HL-60 (cell line): Measurements from ENCODE around the gene DLX5.
A peak's percentile ranks its signal among the peaks of the same experiment; 100 is the strongest.

Source experiments
- DNase-seq, 2 experiments: peaks; one replicate each; pipeline ENCODE4 v3.0.0-alpha.2; 2010 to 2020; ENCODE audit warnings: low read depth in 1 of 2, low spot score in 1 of 2
- H3K27ac ChIP-seq: fragments of 250-450 bp; sonication (Bioruptor Pico); replicated peaks from 2 replicates; pipeline ENCODE4 v1.5.1; 2020; ENCODE audit warnings: mild to moderate bottlenecking, moderate library complexity
- H3K27me3 ChIP-seq: fragments of 250-450 bp; sonication (Bioruptor Pico); 2 replicates; pipeline ENCODE4 v1.5.1; 2021; ENCODE audit warnings: mild to moderate bottlenecking, moderate library complexity; ENCODE audit not compliant: insufficient read depth, poor library complexity, severe bottlenecking
- H3K4me3 ChIP-seq: replicated peaks from 2 replicates; pipeline ENCODE4 v1.5.1; 2011; ENCODE audit warnings: mild to moderate bottlenecking, control low read depth, low read length; ENCODE audit not compliant: insufficient read depth
- GABPA ChIP-seq: IDR thresholded peaks from 2 replicates; pipeline ENCODE4 v1.6.1; 2012; ENCODE audit warnings: low read depth
- POLR2AphosphoS5 ChIP-seq: IDR thresholded peaks from 2 replicates; pipeline ENCODE4 v1.6.1; 2012; ENCODE audit warnings: low read depth
- SPI1 ChIP-seq: IDR thresholded peaks from 2 replicates; pipeline ENCODE4 v1.6.1; 2012; ENCODE audit warnings: low read depth, mild to moderate bottlenecking, borderline replicate concordance
- TF ChIP-seq, protein P1 (sequence below): IDR thresholded peaks from 2 replicates; pipeline ENCODE4 v1.6.1; 2012; ENCODE audit warnings: low read depth; ENCODE audit not compliant: insufficient replicate concordance
- TF ChIP-seq, protein P2 (sequence below): IDR thresholded peaks from one replicate; pipeline ENCODE4 v1.5.1; 2011; ENCODE audit warnings: low read length, control low read depth, inconsistent platforms; ENCODE audit not compliant: insufficient read depth

Gene DLX5

DNA sequence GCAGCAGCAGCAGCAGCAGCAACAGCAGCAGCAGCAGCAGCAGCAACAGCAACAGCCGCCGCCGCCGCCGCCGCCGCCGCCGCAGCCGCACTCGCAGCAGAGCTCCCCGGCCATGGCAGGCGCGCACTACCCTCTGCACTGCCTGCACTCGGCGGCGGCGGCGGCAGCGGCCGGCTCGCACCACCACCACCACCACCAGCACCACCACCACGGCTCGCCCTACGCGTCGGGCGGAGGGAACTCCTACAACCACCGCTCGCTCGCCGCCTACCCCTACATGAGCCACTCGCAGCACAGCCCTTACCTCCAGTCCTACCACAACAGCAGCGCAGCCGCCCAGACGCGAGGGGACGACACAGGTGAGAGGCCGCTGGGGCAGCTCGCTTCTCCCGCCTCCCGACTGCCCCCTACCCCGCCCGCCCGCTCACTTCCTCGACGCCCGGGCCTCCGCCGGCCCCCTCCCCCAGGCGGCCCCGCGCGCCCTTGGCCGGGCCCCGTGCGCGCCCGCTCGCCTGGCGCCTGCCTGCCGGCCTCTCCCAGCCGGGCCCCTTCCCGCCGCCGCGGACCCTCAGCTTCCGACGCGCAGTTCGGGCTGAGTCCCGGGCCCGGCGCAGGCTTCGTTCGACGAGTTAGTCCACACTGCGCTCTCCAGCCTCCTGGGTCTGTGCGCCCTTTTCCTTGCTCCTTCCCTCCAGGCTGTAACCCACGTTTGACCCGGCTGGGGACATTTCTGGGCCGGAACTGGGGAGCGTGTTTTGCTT lies 18.4 kb downstream of the DLX5 start:
- Histone ChIP-seq H3K27ac (no peak overlapping the region), H3K4me3 (0 out of 2 replicates have a peak overlapping the region, but pooled peaks have one; percentile 0), H3K27me3 (peaks cover 56% of the 10 kb centered on the region)
- DNase-seq, result peak in 1 of 2 experiments; percentile 58
- TF ChIP-seq, protein P1, sequence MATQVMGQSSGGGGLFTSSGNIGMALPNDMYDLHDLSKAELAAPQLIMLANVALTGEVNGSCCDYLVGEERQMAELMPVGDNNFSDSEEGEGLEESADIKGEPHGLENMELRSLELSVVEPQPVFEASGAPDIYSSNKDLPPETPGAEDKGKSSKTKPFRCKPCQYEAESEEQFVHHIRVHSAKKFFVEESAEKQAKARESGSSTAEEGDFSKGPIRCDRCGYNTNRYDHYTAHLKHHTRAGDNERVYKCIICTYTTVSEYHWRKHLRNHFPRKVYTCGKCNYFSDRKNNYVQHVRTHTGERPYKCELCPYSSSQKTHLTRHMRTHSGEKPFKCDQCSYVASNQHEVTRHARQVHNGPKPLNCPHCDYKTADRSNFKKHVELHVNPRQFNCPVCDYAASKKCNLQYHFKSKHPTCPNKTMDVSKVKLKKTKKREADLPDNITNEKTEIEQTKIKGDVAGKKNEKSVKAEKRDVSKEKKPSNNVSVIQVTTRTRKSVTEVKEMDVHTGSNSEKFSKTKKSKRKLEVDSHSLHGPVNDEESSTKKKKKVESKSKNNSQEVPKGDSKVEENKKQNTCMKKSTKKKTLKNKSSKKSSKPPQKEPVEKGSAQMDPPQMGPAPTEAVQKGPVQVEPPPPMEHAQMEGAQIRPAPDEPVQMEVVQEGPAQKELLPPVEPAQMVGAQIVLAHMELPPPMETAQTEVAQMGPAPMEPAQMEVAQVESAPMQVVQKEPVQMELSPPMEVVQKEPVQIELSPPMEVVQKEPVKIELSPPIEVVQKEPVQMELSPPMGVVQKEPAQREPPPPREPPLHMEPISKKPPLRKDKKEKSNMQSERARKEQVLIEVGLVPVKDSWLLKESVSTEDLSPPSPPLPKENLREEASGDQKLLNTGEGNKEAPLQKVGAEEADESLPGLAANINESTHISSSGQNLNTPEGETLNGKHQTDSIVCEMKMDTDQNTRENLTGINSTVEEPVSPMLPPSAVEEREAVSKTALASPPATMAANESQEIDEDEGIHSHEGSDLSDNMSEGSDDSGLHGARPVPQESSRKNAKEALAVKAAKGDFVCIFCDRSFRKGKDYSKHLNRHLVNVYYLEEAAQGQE, result no peak
- no peak for TF ChIP-seq SPI1

- peak in 1 of 2 experiments; percentile 32 for DNase-seq
- Histone ChIP-seq H3K27ac (no peak within 1 kb of the TSS), H3K27me3 (peaks cover 57% of the 10 kb centered on the region), H3K4me3 (0 out of 2 replicates have a peak within 1 kb of the TSS, but pooled peaks have one; percentile 0)
- TF ChIP-seq, protein P1, result no peak
- TF ChIP-seq, protein P2, sequence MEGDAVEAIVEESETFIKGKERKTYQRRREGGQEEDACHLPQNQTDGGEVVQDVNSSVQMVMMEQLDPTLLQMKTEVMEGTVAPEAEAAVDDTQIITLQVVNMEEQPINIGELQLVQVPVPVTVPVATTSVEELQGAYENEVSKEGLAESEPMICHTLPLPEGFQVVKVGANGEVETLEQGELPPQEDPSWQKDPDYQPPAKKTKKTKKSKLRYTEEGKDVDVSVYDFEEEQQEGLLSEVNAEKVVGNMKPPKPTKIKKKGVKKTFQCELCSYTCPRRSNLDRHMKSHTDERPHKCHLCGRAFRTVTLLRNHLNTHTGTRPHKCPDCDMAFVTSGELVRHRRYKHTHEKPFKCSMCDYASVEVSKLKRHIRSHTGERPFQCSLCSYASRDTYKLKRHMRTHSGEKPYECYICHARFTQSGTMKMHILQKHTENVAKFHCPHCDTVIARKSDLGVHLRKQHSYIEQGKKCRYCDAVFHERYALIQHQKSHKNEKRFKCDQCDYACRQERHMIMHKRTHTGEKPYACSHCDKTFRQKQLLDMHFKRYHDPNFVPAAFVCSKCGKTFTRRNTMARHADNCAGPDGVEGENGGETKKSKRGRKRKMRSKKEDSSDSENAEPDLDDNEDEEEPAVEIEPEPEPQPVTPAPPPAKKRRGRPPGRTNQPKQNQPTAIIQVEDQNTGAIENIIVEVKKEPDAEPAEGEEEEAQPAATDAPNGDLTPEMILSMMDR, result no peak
- no peak for TF ChIP-seq POLR2AphosphoS5
- TF ChIP-seq GABPA, result no peak
- no peak for TF ChIP-seq SPI1
Measured at GRCh38 chr7:97005183-97006054, 19.2 kb downstream of the DLX5 start, which contains the start of gene DLX6. TSS of gene DLX6 (plus strand) at chr7:97005553. CDS start at chr7:97005978, 425 bp downstream.

- TF ChIP-seq, protein P2, result no peak
- TF ChIP-seq GABPA, result no peak
- no peak for TF ChIP-seq SPI1
- TF ChIP-seq, protein P1, result no peak
- TF ChIP-seq POLR2AphosphoS5, result no peak
- DNase-seq, result no peak
- Histone ChIP-seq H3K4me3 (no peak overlapping the region), H3K27me3 (peaks cover 56% of the 10 kb centered on the region), H3K27ac (no peak overlapping the region)
Measured at GRCh38 chr7:97004247-97005182, 20.1 kb downstream of the DLX5 start.
